HG03442 (cell line): Measurements from ENCODE around the gene RCN1.
"Not testable (repeated sequence)": the region's sequence is repeated elsewhere in the genome, so short reads cannot be mapped to it uniquely, and the experiment has no call there.

Experiments used
- ATAC-seq: cut with Tn5 transposase; IDR thresholded peaks from one replicate; pipeline ENCODE4 v1.9.1; 2021; ENCODE audit warnings: mild to moderate bottlenecking, moderate library complexity; ENCODE audit not compliant: unreplicated experiment

The RCN1 gene

DNA sequence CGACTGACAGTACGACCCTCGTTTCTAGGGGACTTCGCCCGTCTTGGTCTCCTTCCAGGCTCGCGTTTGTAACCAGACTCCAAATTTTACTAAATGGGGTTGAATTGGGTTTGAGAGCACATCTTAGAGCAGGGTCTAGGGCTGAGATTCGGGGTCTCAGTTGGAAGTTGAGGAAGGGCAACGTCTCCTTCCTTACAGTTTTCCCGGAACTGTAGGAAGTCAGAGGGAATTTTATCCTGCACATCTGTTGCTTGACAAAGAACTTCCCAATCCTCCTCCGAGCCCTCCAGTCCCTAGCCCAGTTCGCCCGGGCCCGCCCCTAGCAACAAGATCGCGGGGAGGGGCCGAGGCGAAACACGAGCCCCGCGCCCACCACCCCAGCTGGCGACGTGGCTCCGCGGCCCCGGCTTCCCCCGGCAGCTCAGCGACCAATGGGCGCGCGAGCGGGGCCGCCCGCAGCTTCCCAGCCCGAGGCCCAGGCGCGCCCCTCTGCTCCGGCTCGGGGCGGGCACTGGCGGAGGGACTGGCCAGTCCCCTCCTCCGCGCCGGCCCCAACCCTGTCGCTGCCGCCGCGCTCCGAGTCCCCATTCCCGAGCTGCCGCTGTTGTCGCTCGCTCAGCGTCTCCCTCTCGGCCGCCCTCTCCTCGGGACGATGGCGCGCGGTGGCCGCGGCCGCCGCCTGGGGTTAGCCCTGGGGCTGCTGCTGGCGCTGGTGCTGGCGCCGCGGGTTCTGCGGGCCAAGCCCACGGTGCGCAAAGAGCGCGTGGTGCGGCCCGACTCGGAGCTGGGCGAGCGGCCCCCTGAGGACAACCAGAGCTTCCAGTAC, at the start of gene RCN1:
RCN1 (plus strand) TSS at position 530 of the 826 bp plus-strand sequence; CDS start at position 653, 123 bp downstream.
- ATAC-seq: peak; percentile 43

DNA sequence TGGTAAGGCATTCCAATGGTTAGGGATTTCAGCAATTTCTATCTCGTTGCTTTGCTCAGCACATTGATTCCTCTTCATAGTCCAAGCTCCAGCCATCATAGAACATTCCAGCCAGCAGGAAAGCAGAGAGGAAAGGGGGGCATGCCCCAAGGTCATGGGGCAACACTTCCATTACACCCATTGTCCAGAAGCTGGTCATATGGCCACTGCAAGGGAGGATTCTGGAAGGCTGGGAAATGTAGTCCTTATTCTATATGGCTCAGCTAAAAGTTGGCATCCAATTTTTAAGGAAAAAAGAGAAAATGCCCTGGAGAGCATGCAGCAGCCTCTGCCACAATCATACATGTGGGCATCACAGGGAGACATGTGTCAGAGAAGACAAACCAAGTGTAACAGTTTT, 47.1 kb upstream of the RCN1 start:
- ATAC-seq: no peak

DNA sequence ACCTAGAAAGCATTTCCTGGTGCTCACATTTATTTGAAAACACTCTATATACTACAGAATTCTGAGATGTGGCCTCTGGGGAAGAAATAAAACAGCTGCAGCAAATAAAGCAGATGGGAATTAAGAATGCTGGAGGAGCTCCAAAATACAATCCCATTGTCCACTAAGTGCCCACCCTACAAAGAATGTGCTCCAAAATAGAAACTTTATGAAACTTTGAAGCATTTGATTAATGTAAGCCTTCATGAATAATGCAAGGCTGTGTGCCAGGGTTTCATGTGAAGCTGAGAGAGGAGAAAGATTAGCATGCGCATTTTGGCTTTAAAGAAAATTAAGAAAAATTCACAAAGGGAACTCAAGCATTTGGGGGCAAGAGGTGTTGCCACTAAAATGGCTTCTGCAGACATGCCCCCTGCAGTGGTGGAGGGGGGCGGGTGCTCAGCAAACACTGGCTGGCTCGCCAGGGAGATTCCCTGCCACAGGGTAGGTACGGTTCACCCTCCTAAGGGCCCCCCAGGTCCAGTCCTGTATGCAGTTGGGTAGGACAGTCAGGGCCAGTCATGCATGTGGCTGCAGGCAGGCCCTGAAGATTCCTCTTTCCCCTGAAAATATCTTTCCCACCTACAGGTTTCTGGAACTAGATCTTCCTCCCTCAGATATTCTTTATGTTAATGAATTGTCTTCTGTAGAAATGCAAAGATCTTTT, 46.6 kb upstream of the RCN1 start:
- no peak for ATAC-seq

DNA sequence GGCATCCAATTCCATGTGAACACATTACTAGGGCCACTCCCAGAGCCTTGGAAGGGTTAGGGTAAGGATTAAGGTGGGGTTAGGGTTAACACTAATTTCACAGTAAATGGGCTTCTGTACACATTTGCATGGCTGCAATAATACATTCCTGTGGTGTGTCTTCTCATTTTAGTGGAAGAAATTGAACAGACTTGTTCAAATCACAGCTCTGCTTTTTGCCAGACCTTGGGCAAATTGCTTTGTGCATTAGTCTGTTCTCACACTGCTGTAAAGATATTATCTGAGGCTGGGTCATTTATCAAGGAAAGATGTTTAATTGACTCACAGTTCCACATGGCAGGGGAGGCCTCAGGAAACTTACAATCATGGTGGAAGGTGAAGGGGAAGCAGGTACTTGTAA, 45.4 kb upstream of the RCN1 start:
- ATAC-seq: no peak

DNA sequence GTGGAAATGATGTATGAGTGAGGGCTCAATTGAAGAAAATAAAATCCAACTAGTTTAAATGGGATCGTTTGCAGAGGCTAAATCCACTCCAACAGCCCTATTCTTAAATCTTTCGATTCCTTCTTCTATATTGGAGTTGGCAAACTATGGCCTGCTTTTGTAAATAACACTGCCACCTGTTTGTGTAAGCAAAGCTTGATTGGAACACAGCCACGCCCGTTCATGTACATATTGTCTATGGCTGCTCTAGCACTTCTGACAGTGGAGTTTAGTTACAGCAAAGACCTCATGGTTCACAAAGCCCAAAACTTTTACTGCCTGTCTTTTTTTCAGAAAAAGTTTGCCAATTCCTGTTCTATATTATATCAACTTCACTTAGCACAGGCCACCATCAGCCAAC, 40.6 kb upstream of the RCN1 start:
- no peak for ATAC-seq

DNA sequence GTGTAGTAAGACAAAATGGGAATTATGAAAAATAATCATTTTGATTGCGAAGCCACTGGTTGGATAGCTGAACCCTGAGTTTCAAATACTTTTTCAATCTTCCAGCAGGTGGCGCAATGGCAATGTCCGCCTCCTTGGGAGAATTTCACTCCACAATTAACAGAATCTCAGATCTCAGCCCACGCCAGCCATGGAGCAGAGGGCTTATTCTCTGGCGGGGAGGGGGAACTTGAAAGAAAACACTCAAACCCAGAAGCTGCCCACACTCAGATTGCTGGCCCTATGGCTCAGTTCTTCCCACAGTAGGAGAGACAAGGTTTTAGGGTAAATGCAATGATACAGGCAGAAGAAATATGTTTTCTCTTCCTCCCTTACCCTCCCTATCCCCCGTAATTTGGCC, 38.7 kb upstream of the RCN1 start:
- ATAC-seq: no peak

DNA sequence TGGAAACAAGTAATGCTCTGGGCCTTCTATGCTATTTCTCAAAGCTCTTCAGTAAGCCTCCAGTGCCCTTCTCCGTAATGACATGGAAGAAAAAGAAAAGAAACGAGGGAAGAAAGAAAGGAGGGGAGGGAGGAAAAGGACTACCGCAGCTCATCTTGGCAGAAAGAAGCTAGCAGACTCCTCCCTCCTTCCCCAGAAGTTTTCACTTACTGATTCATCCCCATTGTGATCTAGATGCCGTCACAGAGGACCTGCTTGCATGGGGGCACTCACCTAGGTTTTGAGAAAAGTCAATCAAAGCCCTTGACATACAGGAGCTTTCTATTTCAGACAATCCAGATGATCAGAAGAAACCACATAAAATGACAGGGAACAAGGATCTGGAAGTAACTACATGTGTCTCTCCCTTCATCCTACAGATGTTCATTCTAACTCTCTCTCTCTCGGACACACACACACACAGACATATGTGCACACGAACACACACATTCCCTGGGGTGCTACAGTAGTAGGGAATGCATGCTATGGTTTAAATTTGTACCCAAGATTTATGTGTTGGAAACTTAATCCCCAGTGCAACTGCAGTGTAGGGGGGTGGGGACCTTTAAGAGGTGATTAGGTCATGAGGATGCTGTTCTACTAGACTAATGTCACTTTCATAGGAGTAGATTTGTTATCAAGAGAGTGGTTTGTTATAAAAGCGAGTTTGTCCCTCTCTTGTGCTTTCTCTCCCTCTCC, 37.6 kb upstream of the RCN1 start:
- ATAC-seq: no peak

DNA sequence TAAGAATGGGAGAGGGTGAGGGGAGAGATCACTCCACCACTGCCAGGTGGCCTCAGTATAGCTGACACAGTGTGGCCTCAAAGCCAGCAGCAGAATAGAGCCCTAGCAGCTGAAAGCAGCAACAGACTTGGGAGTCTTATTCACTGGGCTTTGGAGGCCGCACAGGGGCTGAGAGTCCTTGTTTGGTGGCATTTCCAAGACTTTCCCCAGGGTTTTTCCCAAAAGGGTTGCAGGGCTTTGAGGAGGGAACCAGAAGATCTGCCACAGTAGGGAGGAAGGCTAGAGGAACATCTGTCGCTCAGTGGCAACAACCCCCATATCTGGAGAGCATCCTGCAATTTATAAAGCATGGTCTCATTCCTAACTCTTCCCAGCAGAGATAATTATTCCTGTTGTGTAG, 35.0 kb upstream of the RCN1 start:
- ATAC-seq: no peak

DNA sequence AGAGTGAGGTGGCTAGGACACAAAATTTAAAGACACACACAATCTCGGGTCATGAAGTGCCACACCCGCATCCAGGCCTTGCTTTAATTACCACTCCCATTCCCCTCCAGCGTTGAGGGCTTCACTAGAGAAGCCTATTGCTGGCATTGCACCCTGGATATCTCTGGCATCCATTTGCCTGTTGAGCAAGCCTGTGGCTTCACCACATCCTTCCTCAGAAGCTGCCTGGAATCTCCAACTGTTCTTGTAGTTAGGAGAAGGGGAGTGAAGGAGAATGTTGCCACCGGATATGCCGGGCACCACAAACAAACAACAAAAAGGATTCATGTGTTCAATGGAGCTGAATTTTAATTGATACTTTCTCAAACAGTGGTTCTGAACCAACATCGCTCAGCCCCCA, 34.4 kb upstream of the RCN1 start:
- ATAC-seq: no peak

DNA sequence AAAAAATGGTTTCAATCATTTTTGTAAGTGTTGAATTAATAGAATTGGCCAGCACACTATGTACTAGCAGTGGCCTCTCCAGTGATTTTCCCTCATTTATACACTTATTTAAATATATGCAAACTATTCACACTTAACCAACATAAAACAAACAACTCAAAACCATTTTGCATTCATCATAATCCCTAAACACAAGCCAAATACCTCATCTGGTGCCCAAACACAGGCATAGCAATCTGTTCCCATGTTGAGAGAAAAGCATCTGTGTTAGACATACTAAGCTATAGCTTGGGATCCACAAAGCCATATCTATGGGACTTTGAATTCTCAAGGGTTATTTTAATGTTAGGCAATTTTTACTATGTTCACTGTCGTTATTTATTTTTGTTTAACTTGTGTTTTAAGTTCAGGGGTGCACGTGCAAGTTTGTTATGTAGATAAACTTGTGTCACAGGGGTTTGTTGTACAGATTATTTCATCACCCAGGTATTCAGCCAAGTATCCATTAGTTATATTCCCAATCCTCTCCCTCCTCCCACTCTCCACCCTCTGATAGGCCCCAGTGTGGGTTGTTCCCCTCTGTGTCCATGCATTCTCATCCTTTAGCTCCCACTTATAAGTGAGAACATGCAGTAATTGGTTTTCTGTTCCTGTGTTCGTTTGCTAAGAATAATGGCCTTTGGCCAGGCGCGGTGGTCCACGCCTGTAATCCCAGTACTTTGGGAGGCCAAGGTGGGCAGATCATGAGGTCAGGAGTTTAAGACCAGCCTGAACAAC, 31.0 kb upstream of the RCN1 start:
- ATAC-seq: no peak

DNA sequence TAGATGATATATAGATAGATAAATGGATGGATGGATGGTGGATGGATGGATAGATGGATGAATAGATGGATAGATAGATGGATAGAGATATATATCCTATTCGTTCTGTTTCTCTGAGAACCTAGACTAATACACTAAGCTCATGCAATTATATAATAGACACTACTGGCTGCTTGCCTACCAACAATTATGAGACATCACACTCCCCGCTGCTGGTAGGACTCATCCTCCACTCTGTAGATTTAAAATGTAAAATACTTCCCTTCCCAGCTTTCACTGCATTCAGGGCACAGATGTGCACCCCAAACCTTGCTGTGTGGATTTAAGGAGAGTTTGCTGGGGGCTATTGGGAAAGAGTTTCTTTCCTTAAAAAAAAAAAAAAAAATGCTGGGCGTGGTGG, 28.3 kb upstream of the RCN1 start:
- no peak for ATAC-seq

DNA sequence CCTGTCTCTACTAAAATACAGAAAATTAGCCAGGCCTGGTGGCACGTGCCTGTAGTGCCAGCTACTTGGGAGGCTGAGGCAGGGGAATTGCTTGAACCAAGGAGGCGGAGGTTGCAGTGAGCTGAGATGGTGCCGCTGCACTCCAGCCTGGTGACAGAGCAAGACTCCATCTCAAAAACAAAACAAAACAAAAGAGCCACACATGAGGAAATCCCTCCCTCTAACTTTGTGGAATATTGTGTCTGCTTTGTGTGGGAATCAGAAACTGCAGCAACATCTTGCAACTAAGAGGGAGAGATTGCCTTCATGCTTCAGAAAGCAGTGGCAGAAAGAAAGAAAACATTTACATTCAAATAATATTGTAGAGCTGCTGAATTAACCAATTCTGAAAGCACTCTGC, 27.8 kb upstream of the RCN1 start:
- ATAC-seq: not testable (repeated sequence)

DNA sequence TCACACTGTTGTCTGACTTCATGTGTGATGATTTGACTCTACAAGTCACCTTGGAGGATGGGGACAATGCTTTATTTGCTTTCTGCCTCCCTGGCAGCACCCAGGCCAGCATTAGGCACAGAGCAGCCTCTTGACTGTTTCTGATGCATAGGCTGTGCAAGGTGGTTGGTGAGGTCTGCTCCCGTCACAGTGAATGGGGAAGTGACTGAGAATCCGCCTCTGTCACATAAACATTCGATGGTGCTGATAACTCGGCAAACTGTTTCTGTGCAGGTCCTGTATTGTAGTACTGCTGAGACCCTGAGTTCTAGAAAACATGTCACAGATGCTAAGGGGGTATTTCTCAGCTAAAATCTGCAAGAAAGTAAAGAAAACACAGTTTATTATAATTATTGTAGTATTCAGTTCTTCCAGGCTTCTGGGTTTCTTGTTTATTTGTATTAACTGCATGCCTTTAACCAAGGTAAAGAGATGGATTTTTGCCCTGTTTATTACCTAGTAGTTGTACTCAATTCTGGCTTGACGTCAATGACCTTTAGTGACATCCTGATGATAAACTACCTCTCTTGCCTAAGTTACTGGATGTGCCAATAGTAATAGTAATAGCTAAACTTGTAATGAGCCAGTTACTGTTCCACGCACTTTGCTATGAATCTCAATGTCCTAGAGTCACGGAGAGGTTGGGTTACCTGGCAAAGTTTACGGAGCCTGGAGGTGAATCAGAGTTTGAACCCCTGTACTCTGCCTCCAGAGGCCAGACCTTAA, 24.8 kb upstream of the RCN1 start:
- ATAC-seq: no peak

DNA sequence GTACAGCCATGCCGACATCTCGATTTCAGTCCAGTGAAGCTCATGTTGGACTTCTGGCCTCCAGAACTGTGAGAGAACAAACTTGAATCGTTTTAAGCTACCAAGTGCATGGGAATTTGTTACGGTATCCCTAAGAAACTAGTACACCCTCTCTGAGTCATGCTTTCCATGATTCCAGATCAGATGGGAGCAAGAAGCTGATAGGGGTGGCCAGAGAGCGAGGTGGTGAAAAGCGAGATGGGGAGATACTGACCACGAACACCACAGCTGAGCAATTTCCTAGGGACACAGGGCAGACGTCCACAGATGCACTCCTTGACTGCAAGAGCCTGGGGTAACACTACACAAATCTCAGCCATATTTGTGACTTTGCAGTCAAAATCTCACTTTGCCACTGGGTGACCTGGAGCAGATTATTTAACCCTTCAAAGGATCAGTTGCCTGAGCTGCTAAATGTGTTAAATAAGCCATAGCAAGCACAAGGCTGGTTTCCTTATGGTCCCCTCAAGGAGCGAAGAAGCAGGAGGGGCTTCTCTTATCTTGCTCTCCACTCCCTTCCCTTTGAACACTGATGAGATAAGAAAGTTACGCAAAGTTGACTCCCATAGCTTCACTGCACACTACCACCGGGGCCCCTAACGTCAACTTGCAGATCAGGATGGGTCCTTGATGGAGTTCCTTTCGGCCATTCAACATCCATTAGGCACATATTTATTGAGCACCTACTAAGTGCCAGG, 22.6 kb upstream of the RCN1 start:
- no peak for ATAC-seq

DNA sequence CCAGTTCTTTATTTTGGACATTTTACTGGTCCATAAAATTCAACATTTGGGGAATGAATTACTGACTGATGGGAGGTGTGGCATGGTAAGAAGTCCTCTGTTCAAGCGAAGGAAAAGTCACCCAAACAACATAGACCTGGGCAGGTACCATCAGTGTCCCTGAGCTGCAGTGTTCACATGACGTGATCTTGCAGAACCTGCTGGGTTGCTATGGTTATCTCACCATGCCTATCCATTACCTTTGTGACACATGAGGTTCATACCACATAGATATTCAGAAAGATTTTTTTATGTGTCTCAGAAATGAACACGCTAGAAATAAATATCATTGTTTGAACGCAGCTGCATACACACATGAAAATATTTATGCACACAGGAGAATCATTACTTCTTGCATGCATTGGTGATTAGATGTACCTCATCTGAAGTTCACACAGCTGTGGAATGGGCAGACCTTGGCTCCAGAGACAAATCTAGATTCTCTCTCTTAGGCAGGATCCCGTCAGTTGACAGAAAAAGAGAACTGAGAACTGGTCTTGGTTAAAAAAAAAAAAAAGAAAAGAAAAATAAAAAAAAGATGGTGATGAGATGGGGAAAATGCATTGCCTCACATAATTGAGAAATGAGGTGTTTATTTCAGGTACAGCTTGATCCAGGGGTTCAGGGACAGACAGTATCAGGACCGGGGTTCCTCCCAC, 21.4 kb upstream of the RCN1 start:
- ATAC-seq: peak; percentile 76

DNA sequence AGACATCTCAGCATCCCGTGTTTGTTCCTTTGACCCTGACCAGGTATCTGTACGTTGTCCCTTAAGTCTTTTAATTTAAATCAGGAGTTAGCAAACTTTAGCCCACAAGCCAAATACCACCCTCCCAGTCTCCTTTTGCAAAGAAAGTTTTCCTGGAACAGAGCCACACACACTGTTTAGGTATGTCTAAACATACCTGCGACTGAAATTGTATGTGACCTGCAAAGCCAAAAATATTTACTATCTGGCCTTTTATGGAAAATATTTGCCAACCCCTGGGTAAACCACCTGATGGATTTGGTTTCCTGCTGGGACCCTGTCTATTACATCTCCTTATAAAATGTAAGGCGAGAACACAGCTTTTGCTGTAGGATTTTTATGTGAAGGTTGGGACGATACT, 20.2 kb upstream of the RCN1 start:
- no peak for ATAC-seq

DNA sequence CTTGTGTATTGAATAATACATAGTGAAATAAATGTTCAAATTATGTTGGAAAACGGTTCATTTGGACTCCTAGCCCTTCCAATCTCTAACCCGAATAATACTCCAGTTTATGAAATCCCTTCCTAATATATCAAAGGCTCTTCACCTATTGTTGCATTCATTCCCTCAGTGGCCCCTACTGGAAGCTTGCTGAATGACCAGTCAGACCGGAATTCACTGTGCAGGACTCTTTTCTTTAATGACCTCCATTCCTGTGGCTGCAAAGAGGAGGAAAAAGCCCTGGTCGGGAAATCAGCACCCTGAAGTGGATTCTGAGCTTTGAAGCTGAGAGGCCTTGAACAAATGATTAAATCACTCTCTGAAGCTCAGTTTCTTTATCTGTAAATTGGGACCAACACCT, 19.1 kb upstream of the RCN1 start:
- ATAC-seq: no peak

DNA sequence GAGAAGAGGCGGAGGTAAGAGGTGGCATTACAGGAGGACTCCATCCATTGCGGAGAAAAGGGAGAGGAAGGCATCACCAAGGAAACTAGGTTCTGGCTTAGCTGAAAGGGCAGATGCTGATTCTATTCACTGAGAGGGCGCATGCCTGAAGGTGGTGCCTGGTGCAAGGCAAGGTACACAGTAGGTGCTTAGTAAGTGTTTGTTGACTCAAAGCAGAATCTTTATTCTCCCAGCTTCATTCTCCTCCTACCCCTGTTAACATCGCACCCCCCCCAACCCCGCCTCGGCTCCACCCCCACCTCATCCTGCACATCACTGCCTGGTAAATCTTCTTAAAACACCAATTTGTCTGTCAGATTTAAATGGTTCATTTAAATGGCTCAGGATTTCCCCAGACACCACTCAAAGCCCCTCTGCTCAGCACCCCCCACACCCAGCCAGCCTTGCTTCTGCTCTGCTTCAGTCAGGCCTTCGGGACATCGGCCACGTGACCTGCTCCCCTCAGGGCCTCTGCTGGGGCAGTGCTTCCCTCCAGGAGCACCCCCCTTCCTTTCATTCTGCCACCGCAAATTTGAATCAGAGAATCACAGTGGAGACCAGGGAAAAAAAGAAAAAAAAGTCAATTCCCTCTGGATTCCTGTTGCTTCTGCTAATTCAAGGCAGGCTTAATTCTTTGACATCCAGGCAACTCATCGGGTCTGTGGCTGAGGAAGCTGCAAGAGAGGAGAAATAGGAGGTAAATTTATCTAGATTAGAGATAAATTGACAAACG, 17.8 kb upstream of the RCN1 start:
- no peak for ATAC-seq
